Stimulated activated CD8-positive, alpha-beta memory T cell treated with anti-CD3 and anti-CD28 coated beads, Interleukin-2, amount 100 ng/mL, for 48 hours (primary cell): ENCODE data around the gene THNSL1.

Experiments used
- DNase-seq, 2 donors: peaks; one replicate each; pipeline ENCODE4 v3.0.0-alpha.2; 2020; ENCODE audit warnings: low read depth in 2 of 2

THNSL1 gene

DNA sequence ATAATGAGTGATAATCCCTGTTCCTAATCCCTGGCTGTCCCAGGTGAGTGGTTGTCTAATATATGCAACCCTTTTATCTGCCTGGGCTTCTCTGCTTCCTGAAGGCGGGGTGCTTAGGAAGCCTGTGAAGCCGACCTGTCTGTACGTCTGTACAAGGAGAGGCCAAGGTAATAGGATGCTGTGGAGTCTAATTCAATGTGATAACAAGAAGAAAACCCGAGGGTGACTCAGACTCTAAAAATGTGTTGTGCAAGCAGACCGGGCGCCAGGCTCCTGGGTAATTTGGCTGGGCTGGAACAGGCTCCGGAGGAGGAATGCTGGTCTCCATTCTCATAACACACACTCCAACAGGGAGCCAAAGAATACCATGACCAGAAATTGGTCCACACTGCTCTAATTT, 43.6 kb downstream of the THNSL1 start:
- DNase-seq: no peak

DNA sequence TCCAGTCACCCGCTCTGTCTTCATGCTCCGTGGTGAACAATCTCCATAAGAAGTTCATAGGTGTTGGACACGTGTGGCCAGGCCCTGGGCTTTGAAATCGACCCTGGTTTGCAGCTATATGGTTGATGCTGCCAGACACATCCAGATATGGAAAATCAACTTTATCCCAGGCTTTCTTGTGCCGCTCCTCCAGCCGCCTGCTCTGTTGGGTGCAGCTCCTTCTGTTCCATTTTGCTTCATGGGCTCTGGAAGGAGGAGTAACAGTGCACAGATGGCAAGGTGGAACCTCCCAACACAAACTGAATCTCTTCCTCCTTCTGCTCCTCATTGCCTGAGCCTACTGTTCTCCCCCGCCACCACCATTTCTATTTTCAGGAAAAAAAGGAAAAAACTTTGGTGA, 44.7 kb downstream of the THNSL1 start:
- no peak for DNase-seq

DNA sequence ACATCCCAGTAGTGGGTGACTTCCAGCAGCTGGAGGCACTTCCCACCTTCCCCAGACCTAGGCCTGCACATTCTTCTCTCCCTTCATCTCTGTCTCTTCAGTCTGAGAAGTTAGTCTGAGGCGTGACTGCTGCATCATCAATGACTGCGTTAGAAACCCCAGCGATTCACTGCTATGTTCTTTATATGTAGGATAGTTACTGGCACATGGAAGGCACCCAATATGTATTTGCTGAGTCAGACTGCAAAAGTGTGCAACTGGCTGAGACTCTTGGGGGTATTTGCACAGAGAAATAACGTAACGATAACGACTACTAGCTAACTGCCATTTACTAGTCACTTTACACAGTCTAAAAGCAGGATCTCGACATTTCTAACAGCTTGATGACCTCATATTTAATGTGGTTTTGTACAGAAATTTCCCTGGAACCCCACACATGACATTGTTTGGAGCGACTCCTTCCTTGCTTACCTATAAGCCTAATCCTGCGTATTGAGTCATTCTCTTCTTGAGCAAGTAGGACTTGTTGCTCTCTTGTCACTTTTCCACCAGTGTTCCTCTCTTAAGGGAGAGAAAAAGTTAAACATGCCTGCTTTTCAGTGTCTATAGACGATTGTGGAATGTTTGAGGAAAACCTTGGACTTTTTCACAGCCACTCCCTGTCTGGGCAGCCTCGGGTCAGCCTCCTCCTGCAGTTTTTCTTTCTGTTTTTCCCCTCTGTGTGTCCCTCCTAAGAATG, 45.5 kb downstream of the THNSL1 start:
- no peak for DNase-seq

DNA sequence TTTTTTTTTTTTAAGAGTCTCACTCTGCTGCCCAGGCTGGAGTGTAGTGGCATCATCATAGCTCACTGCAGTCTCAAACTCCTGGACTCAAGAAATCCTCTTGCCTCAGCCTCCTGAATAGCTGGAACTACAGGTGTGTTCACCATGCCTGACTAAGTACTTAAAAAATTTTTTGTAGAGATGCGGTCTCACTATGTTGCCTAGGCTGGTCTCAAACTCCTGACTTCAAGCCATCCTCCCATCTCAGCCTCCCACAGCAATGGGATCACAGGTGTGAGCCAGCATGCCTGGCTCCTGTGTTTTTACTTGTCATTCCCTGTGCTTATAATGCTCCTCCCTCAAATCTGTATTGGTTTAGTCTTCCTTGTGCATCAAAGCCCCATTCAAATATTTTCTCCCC, 46.7 kb downstream of the THNSL1 start:
- DNase-seq: no peak

DNA sequence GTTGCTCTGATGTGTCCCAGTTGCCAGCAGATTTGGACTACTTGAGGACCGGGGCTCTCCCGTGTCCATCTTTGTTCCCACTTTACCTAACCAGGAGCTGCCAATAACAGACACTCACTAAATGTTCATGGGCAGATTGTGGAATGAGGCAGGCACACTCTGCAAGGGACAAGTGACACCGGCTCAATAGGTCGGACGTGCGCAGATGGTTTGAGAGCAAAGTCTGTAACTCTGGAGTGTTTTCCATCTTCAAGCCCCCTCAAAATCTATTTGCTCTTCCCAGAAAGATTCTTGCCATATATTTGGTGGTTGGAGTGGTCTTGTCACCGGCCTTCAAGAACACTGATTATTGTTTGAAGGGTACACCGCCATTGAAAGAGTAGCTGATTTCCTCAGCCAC, 47.2 kb downstream of the THNSL1 start:
- no peak for DNase-seq

DNA sequence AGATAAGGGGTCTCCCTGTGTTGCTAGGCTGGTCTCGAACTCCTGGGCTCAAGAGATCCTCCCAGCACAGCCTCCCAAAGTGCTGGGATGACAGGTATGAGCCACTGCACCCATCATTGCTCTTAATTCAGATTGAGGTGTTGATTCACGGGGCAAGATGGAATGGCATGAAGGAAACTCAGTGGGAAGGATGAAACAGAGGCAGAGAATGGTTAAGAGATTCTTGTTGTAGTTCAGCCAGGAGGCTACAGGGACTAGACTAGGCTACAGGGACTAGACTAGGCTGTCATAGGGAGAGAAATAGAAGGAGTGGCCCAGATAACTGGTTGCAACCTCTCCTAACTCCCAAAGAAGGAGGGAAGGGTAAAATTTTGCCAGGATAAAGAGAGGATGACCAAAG, 48.0 kb downstream of the THNSL1 start:
- DNase-seq: no peak

DNA sequence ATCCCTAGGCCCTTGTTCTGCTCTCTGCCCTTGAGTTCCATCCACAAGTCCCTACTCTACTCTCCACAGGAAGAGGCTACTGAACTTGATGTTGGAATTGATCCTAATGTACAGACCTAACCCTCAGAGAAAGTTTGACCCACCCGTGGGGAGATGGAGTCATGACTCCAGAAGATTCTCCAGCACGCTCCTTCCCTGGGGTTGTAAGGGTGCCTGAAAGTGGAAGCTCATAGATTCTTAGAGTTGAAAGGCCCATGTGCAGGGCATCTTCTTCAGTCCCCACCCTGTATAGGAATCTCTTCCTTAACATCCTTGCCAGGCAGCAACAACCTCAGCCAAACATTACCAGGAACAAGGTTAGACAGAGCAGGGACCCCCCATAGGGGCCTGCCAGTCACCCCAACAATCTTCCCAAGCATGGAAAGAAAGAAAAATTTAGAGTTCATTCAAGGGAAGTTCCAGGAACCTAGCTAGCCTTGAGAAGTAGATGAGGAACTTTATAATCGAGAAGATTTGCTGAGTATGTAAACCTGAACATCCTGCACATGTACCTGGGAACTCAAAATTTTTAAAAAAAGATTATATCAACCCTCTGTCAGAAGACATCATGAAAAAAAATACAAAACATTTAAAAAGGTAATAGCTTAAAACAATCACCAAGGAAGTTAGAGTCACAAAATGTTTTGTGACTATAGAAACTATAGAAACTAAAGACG, 49.5 kb downstream of the THNSL1 start:
- no peak for DNase-seq

DNA sequence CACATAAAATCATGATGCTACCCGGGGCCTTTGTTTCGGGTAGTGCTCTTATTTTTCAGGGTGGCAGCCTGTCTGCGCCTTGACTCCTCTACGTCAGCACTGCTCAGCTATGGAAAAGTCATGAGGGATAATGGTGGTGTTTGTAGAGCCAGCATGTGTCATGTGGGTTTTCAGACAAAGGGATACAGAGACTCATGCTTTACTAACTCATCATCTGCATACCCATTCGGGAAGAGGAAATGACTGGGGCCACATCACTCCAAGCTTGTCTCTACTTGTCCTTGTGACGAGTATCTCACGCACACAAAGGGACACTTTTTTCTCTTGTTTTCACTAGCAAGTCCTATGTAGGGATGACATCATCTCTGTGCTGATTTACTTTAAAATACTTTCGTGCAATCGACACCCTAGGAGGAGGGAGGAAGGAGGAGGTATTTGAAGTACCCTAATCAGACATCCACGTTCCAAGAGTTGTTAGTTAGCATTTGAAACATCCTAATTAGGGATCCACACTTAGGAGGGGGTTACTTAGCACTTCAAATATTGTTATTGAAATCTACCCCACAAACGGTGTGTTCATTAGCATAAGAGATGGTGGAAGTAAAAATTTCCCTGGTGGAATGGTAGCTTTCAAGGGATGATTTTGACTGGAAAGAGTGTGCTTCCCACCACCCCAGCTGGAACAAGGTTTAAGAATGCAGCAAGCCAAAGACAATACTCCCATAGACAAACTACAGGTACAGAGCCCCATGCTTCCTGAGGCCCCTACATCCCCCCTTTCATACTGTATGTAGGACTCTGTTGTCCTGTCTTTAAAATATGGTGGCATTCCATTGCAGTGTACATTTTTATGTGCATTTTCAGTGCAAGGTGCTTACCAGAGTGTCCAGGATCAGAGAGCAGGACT, 52.0 kb downstream of the THNSL1 start:
- no peak for DNase-seq

DNA sequence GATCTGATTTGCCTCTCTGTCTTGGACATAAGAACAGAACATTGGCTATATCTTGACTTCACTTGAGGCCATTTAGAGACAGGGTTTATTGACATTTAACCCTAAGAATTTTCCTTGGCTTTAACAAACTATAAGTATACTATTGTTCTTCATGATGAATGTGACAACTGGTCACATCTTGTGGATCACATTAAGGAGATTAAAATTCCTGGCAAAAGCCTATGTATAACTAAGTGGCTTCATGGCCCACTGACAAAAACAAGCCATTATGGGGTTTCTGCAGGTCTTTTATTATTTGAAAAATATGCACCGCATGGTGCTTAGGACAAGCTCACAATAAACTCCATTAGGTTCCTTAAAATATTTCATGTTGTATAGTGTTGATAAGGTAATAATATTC, 54.8 kb downstream of the THNSL1 start:
- DNase-seq: no peak

DNA sequence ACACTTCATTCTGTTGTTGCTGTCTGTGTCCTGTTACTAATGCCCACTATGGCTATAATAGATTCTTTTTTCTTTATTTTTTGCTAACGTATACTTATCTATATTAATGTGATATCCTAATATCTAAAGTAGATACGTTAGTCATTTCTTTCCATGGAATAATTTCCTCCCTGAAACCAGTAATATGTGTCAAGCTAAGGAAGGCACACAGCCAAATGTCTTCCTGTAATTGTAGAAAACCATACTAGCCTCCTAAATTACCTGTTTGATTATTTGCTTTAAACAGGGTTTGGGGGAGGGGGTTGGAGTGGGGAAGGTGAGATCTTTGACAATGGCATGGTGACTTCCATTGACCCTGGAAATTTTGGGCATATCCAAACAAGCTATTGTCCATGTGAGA, 56.4 kb downstream of the THNSL1 start:
- DNase-seq: no peak

DNA sequence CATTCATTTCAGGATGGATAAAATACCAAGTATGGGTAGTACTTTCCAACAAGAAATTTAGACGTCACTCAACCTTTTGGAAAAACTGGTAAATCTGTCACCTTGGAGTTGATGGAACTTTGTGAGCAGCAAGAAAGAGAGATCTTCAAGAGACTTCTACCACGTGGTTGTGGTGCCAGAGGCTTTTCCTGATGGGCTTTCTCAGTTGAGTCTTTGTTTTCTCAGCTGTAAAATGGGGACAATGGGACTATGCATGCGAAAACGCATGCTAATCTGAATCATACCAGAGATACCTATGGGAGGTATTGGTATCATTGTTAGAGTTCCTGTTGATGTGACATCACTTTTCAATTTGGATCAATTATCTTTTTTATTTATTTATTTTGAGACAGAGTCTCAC, 59.4 kb downstream of the THNSL1 start:
- no peak for DNase-seq
